ENCODE data around the gene PRDM2.

Gene PRDM2

DNA sequence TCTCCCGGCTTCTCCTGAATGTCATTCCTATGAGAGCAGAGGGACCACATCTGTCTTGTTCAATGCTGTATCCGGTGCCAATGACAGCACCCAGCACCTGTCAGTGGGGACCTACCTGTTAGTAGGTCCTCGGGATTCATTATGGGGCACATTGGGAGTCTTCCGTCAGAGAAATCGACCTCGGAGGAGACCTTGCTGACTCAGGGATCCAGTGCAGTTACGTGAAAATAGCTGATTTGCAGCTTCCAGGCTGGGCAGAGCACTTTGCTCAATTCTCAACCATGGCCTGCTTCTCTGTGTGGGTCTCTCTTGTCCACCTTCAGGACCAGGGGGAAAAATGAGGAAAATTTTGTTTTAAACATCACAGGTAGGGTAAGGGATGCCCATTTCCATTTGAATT, 130.2 kb downstream of the PRDM2 start:
- Histone ChIP-seq H3K9ac (ENCODE audit: insufficient read length, low read depth) (no peak overlapping the region), H3K4me3 (ENCODE audit: insufficient read length, low read depth) (no peak overlapping the region), H3K4me1 (ENCODE audit: insufficient read depth, insufficient read length) (no peaks in the 10 kb centered on the region), H3K27me3 (ENCODE audit: insufficient read depth, insufficient read length) (no peaks in the 10 kb centered on the region), H3K36me3 (ENCODE audit: insufficient read depth, insufficient read length, low read length) (no peaks in the 10 kb centered on the region), H3K9me3 (ENCODE audit: insufficient read depth, low read length) (no peaks in the 10 kb centered on the region)
- TF ChIP-seq SUZ12 (IDR thresholded peaks at IDR 0.05; ENCODE audit: extremely low read depth, insufficient read depth, insufficient read length) = no peak
- no peak for TF ChIP-seq ZNF274 (IDR thresholded peaks at IDR 0.05; ENCODE audit: low read depth, low read length)
- TF ChIP-seq YY1 (IDR thresholded peaks at IDR 0.05; ENCODE audit: insufficient read depth, insufficient read length) = no peak
- no peak for DNase-seq (ENCODE audit: low read depth, low spot score)

DNA sequence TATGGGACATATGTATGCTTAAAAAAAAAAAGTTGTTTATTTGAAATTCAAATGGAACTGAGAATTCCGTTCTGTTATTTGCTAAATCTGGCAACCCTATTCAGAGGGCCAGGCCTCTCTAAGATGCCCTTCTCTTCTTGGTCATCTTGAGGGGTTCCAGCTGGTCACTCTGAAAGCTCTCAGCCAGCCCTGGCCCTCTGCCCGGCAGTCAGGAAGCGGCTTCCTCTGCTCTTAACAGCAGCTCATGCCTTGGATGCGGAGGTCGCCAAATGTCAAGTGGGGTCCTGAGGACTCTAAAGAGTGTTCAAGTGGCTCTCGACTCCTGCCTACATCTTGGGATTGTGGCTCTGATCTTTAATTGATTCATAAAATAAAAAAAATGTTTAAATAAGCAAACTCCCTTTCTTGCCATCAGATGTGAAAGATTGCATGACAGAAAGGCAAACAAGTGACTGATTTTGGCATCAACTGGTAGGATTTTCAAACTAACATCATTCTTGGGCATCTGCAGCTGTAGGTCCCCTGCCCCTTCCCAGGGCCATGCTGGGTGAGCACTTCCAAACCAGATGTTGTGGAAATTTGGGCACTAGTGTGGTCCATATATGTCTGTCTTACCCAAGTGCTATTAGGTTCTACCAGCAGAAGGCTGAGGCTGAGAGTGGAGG, 130.8 kb downstream of the PRDM2 start:
- Histone ChIP-seq H3K4me3 (ENCODE audit: insufficient read length, low read depth) (no peak overlapping the region), H3K27me3 (ENCODE audit: insufficient read depth, insufficient read length) (no peaks in the 10 kb centered on the region), H3K4me1 (ENCODE audit: insufficient read depth, insufficient read length) (no peaks in the 10 kb centered on the region), H3K9ac (ENCODE audit: insufficient read length, low read depth) (no peak overlapping the region), H3K9me3 (ENCODE audit: insufficient read depth, low read length) (no peaks in the 10 kb centered on the region), H3K36me3 (ENCODE audit: insufficient read depth, insufficient read length, low read length) (no peaks in the 10 kb centered on the region)
- TF ChIP-seq ZNF274 (IDR thresholded peaks at IDR 0.05; ENCODE audit: low read depth, low read length) (no peak), YY1 (IDR thresholded peaks at IDR 0.05; ENCODE audit: insufficient read depth, insufficient read length) (no peak), SUZ12 (IDR thresholded peaks at IDR 0.05; ENCODE audit: extremely low read depth, insufficient read depth, insufficient read length) (no peak)
- DNase-seq (ENCODE audit: low read depth, low spot score) = no peak

- no peaks in the 10 kb centered on the region for H3K4me1 ChIP-seq (ENCODE audit: insufficient read depth, insufficient read length)
- DNase-seq (ENCODE audit: low read depth, low spot score) = no peak
- no peak overlapping the region for H3K4me3 ChIP-seq (ENCODE audit: insufficient read length, low read depth)
- no peak for TF ChIP-seq ZNF274 (IDR thresholded peaks at IDR 0.05; ENCODE audit: low read depth, low read length)
- no peaks in the 10 kb centered on the region for H3K9me3 ChIP-seq (ENCODE audit: insufficient read depth, low read length)
- H3K9ac ChIP-seq (ENCODE audit: insufficient read length, low read depth) = no peak overlapping the region
- no peaks in the 10 kb centered on the region for H3K36me3 ChIP-seq (ENCODE audit: insufficient read depth, insufficient read length, low read length)
- no peaks in the 10 kb centered on the region for H3K27me3 ChIP-seq (ENCODE audit: insufficient read depth, insufficient read length)
Observed at GRCh38 chr1:13832100-13832499, 132.1 kb downstream of the PRDM2 start.

DNA sequence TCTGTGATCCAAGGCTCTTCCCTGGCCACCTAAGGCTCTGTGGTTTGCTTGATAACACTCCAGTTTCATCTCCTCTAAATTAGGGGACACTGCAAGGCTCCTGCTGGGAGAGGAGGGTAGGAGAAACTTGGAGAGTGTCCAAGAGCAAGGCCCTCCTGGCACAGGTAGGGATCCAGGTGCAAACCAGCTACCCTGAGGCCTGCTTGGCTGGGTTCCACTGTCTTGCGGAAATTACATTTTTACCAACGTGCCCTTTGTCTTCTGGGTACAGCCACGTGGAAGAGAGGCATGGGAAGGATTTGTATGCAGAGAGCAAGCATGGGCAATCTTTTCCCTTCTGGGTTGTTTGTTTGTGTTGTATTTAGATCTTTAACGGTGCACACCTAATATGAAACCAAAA, 132.5 kb downstream of the PRDM2 start:
- Histone ChIP-seq H3K36me3 (ENCODE audit: insufficient read depth, insufficient read length, low read length) (no peaks in the 10 kb centered on the region), H3K9me3 (ENCODE audit: insufficient read depth, low read length) (no peaks in the 10 kb centered on the region), H3K4me3 (ENCODE audit: insufficient read length, low read depth) (no peak overlapping the region), H3K4me1 (ENCODE audit: insufficient read depth, insufficient read length) (no peaks in the 10 kb centered on the region), H3K27me3 (ENCODE audit: insufficient read depth, insufficient read length) (no peaks in the 10 kb centered on the region), H3K9ac (ENCODE audit: insufficient read length, low read depth) (no peak overlapping the region)
- TF ChIP-seq ZNF274 (IDR thresholded peaks at IDR 0.05; ENCODE audit: low read depth, low read length) (no peak), SUZ12 (IDR thresholded peaks at IDR 0.05; ENCODE audit: extremely low read depth, insufficient read depth, insufficient read length) (no peak), YY1 (IDR thresholded peaks at IDR 0.05; ENCODE audit: insufficient read depth, insufficient read length) (no peak)
- no peak for DNase-seq (ENCODE audit: low read depth, low spot score)

DNA sequence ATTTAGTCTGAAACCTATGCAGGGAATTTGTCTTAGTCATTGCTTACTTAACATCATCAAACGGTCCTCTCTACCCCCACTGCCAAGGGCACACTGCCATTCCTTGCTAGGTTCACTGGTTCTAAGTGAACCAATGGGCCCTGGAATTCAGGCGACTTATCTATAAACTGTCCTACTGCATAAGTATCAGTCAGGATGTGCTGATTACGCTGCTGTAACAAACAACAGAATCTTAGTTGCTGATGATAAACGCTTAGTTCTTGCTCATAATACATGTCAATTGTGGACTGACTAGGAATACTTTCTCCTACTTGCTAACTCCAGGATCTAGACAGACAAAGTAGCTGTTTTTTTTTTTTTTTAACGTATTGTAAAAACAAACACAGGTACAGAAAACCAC, 136.1 kb downstream of the PRDM2 start:
- no peak for DNase-seq (ENCODE audit: low read depth, low spot score)
- TF ChIP-seq SUZ12 (IDR thresholded peaks at IDR 0.05; ENCODE audit: extremely low read depth, insufficient read depth, insufficient read length) = no peak
- TF ChIP-seq YY1 (IDR thresholded peaks at IDR 0.05; ENCODE audit: insufficient read depth, insufficient read length) = no peak
- no peak for TF ChIP-seq ZNF274 (IDR thresholded peaks at IDR 0.05; ENCODE audit: low read depth, low read length)
- H3K4me3 ChIP-seq (ENCODE audit: insufficient read length, low read depth) = no peak overlapping the region
- H3K9ac ChIP-seq (ENCODE audit: insufficient read length, low read depth) = no peak overlapping the region
- no peaks in the 10 kb centered on the region for H3K36me3 ChIP-seq (ENCODE audit: insufficient read depth, insufficient read length, low read length)
- no peaks in the 10 kb centered on the region for H3K27me3 ChIP-seq (ENCODE audit: insufficient read depth, insufficient read length)
- no peaks in the 10 kb centered on the region for H3K9me3 ChIP-seq (ENCODE audit: insufficient read depth, low read length)
- H3K4me1 ChIP-seq (ENCODE audit: insufficient read depth, insufficient read length) = no peaks in the 10 kb centered on the region

DNA sequence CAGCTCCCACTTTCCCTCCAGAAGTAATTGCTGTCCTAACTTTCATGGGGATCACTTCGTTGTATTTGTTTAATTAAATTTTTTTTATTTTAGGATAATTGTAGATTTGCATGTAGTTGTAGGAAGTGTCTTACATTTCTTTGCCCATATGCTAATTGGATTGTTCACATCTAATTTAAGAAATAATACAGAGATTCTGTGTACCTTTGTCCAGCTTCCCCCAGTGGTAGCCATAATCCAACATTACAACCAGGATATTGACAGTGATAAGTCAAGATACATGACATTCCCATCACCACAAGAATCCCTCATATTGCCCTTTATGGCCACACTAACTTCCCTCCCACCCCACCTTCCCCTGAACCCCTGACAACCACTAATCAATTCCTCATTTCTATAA, 136.6 kb downstream of the PRDM2 start:
- H3K27me3 ChIP-seq (ENCODE audit: insufficient read depth, insufficient read length) = no peaks in the 10 kb centered on the region
- H3K9ac ChIP-seq (ENCODE audit: insufficient read length, low read depth) = no peak overlapping the region
- TF ChIP-seq ZNF274 (IDR thresholded peaks at IDR 0.05; ENCODE audit: low read depth, low read length) = no peak
- no peak for TF ChIP-seq YY1 (IDR thresholded peaks at IDR 0.05; ENCODE audit: insufficient read depth, insufficient read length)
- TF ChIP-seq SUZ12 (IDR thresholded peaks at IDR 0.05; ENCODE audit: extremely low read depth, insufficient read depth, insufficient read length) = no peak
- H3K4me3 ChIP-seq (ENCODE audit: insufficient read length, low read depth) = no peak overlapping the region
- H3K4me1 ChIP-seq (ENCODE audit: insufficient read depth, insufficient read length) = no peaks in the 10 kb centered on the region
- no peak for DNase-seq (ENCODE audit: low read depth, low spot score)
- H3K9me3 ChIP-seq (ENCODE audit: insufficient read depth, low read length) = no peaks in the 10 kb centered on the region
- H3K36me3 ChIP-seq (ENCODE audit: insufficient read depth, insufficient read length, low read length) = no peaks in the 10 kb centered on the region

DNA sequence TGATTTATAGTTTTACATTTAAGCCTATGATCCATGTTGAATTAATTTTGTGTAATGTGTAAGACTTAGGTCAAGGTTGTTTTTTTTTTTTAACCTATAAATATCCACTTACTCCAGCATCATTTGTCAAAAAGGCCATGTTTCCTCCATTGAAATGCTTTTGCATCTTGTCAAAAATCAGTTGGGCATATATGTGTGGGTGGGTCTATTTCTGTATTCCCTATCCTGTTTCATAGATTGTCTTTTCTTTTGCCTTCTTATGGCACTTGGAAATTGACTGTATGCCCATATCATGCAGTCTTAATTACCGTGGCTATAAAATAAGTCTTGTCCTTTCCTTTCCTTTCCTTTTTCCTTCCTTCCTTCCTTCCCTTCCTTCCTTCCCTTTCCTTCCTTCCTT, 138.2 kb downstream of the PRDM2 start:
- H3K4me3 ChIP-seq (ENCODE audit: insufficient read length, low read depth) = no peak overlapping the region
- no peaks in the 10 kb centered on the region for H3K36me3 ChIP-seq (ENCODE audit: insufficient read depth, insufficient read length, low read length)
- H3K9ac ChIP-seq (ENCODE audit: insufficient read length, low read depth) = no peak overlapping the region
- H3K9me3 ChIP-seq (ENCODE audit: insufficient read depth, low read length) = no peaks in the 10 kb centered on the region
- TF ChIP-seq YY1 (IDR thresholded peaks at IDR 0.05; ENCODE audit: insufficient read depth, insufficient read length) = no peak
- no peak for TF ChIP-seq SUZ12 (IDR thresholded peaks at IDR 0.05; ENCODE audit: extremely low read depth, insufficient read depth, insufficient read length)
- no peak for TF ChIP-seq ZNF274 (IDR thresholded peaks at IDR 0.05; ENCODE audit: low read depth, low read length)
- DNase-seq (ENCODE audit: low read depth, low spot score) = no peak
- no peaks in the 10 kb centered on the region for H3K4me1 ChIP-seq (ENCODE audit: insufficient read depth, insufficient read length)
- no peaks in the 10 kb centered on the region for H3K27me3 ChIP-seq (ENCODE audit: insufficient read depth, insufficient read length)

All from NT2/D1 (cell line).